ENCODE data around the gene OR52A1. TPM values are rescaled to one million over a fixed set of nuclear protein-coding genes. Genes with fewer than 3 reads are reported as not detected.
"Not testable (repeated sequence)": the region's sequence is repeated elsewhere in the genome, so short reads cannot be mapped to it uniquely, and the experiment has no call there.

OR52A1 gene
- not detected in 2 replicates for total RNA-seq (2014; rRNA removed)
- polyA plus RNA-seq (2012), result not detected

DNA sequence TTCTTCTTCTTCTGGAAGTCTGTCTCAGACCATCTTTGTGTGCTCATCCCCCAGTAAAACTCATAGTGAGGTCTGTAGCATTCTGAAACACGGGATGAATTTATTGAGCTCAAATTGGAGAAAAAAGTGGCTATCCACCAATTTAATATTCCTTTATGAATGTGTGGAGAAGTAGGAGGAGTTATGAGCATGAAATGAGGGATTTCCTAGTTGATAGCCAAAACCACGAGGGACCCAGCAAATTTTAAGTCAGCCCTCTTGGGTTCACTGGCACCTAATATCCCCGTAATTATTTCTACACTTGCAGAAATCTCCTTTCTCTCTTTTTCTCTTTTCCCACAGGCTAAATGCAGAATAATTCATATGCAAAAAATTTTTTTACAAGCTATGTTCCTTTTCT, at the start of gene OR52A1:
Gene OR52A1 (minus strand): TSS at position 101 of the 400 bp plus-strand sequence. CDS start 2,388 bp downstream, outside the sequence.
- DNase-seq (ENCODE audit: low read depth), result no peak

DNA sequence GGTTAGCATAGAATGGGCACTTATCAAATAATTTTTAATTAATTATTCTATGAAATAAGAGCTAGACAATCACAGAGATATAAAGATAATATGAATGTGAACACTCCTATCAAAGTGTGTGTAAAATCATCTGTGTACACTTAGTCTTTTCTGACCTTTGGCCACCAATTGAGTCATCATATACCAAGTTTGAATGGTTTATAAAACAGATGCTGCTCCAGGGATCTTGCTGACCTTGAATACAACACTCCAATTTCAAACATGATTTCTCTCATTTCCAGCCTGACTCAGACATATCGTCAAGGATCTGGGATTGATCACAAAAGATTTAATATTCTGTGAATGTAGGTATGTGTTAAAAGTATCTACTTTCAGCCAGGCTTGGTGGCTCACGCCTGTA, 48.8 kb upstream of the OR52A1 start:
- DNase-seq (ENCODE audit: low read depth), result no peak

GRCh38 chr11:5200582-5200981, 46.0 kb upstream of the OR52A1 start, which contains the start of gene OR51V1:
Gene OR51V1, minus strand, starts transcription at chr11:5200682. Its CDS starts 0 bp downstream, at chr11:5200682.
- DNase-seq (ENCODE audit: low read depth), result no peak

DNA sequence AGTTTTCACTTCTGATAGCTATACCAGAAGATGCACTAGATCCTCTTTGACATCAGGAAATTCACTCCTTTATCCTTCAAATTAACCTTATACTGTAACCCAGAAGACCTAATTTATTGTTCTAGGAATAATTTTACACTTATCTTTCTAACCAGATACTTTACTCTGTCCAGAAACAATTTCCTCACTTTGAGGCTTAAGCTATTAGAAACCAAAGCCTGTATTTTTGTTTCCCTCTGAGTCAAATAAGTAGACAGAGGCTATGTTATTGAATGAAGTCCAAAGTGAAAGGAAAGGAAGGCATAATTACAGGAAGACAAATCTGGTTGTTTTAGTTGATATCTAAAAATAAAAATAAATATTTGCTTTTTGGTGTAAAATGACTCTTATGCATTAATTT, 43.7 kb upstream of the OR52A1 start:
- DNase-seq (ENCODE audit: low read depth), result no peak

- no peak for DNase-seq (ENCODE audit: low read depth)
Measured at GRCh38 chr11:5197536-5197935, 43.0 kb upstream of the OR52A1 start.

- no peak for DNase-seq (ENCODE audit: low read depth)
Measured at GRCh38 chr11:5196731-5197130, 42.2 kb upstream of the OR52A1 start.

DNA sequence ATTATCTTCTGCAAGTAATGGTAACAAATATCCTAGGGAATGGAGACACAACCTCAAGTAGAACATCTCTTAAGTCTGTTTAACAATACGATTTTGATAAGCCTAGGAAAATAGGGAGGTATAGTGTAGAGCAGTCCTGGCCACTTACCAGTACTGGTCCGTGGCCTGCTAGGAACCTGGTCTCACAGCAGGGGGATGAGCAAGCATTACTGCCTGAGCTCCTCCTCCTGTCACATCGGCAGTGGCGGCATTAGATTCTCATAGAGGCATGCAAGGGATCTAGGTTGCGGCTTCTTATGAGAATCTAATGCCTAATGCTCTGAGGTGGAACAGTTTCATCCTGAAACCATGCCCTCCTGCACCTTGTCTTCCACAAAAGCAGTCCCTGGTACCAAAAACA, 41.5 kb upstream of the OR52A1 start:
- DNase-seq (ENCODE audit: low read depth), result no peak

DNA sequence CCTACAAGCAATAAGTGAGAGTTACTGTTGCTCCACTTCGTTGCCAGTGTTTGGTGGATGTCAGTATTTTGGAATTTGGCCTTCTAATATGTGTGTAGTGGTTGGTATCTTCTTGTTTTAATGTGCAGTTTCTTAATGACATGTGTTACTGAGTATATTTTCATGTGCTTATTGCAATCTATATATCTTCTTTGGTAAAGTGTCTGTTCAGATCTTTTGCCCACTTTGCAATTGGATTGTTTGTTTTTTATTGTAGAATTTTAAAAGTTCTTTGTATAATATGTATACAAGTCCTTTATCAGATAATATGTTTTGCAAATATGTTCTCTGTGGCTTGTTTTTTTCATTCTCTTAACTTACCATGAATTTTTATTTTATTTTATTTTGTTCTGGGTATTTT, 38.2 kb upstream of the OR52A1 start:
- DNase-seq (ENCODE audit: low read depth), result no peak

- DNase-seq (ENCODE audit: low read depth), result no peak
Measured at GRCh38 chr11:5188201-5188600, 33.6 kb upstream of the OR52A1 start.

GRCh38 chr11:5178046-5178837, 23.7 kb upstream of the OR52A1 start:
- DNase-seq (ENCODE audit: low read depth), result peak; percentile 5

GRCh38 chr11:5174934-5175333, 20.4 kb upstream of the OR52A1 start:
- DNase-seq (ENCODE audit: low read depth), result no peak

DNA sequence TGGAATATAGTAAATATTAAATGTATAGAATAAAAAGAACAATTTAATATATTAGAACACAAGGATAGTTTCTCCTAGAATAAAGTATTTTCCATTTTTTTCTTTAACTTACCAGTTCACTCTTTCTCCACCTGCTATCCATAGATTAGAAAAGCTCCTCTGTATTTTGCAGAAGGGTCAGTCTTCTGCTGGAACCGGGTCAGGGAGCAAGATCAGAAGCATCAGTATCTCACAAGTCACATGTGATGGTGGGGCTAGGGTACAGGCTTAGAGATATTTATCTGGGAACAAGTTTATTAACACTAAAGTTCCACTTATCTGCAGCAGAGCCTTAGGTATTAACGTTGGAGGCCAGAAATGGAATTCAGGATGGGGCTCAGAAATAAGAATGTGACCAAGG, 17.3 kb upstream of the OR52A1 start:
- no peak for DNase-seq (ENCODE audit: low read depth)

GRCh38 chr11:5165898-5166297, 11.3 kb upstream of the OR52A1 start:
- DNase-seq (ENCODE audit: low read depth), result not testable (repeated sequence)

DNA sequence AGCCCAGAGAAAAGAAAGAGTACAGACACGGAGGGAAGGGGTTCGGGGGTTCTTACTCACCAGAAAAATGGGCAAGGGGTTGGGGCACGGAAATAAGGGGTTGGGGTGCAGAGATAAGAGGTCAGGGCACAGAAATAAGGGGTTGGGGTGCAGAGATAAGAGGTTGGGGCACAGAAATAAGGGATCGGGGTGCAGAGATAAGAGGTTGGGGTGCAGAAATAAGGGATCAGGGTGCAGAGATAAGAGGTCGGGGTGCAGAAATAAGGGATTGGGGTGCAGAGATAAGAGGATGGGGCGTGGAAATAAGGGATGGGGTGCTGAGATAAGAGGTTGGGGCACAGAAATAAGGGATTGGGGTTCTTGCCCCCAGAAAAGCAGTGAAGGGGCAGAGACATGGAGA, 10.2 kb upstream of the OR52A1 start:
- not testable (repeated sequence) for DNase-seq (ENCODE audit: low read depth)

DNA sequence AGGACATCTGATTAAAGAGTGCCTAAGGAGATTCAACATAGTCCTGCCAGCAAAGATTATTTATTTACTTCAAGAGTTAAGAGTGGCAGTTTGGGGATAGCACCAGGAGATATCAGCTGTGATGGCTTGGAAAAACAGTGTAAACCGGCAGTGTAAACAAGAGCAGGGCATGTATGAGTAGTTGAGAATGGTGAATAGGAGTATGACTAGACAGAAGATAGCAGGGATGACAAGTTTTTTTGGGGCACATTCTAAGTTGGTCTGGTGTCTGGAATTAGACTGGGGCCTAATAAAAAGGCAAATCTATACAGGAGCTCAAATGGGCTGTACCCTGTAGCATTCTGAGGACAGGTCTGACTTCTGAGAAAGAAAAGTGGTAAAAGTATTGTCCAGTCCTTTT, 6.5 kb upstream of the OR52A1 start:
- not testable (repeated sequence) for DNase-seq (ENCODE audit: low read depth)

DNA sequence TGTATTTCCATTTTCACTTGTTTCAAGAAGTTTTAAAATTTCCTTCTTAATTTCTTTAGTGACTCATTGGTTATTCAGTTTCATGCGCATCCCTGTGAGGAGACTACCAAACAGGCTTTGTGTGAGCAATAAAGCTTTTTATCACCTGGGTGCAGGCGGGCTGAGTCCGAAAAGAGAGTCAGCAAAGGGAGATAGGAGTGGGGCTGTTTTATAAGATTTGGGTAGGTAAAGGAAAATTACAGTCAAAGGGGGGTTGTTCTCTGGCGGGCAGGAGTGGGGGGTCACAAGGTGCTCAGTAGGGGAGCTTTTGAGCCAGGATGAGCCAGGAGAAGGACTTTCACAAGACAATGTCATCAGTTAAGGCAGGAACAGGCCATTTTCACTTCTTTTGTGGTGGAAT, 5.7 kb upstream of the OR52A1 start:
- DNase-seq (ENCODE audit: low read depth), result not testable (repeated sequence)

- DNase-seq (ENCODE audit: low read depth), result no peak
Measured at GRCh38 chr11:5159806-5160205, 5.2 kb upstream of the OR52A1 start.

- DNase-seq (ENCODE audit: low read depth), result no peak
Measured at GRCh38 chr11:5153574-5154431, 754 bp downstream of the OR52A1 start.

GRCh38 chr11:5151713-5152153, 2.8 kb downstream of the OR52A1 start:
- no peak for DNase-seq (ENCODE audit: low read depth)

GRCh38 chr11:5144206-5144605, 10.4 kb downstream of the OR52A1 start:
- not testable (repeated sequence) for DNase-seq (ENCODE audit: low read depth)

DNA sequence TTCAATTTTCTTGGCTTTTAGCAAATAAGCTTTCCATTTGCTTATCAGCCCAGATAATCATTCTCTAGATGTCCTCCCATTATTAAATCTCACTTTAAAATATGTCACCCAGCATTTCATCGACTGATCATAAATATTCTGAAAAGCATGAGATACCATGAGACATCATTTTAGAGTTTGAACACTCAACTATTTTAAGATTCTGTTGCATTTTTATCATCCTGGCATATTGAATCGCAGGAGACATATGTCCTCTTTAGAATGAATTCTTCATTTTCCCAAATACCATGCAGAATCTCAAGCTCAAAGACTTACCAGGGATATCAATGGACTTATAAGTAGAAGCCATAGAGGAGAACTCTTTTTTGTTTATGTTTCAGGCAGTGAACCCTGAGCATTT, 16.6 kb downstream of the OR52A1 start, which contains the start of gene OR52A5:
Gene OR52A5 (minus strand): TSS at position 361 of the 400 bp plus-strand sequence. CDS start 5,714 bp downstream, outside the sequence.
- no peak for DNase-seq (ENCODE audit: low read depth)

GRCh38 chr11:5137014-5137413, 17.5 kb downstream of the OR52A1 start:
- no peak for DNase-seq (ENCODE audit: low read depth)
